GM19099 (cell line): Measurements from ENCODE around the gene ACOX2.

Experiments
- POLR2A ChIP-seq: IDR thresholded peaks from 3 replicates; pipeline ENCODE4 v1.6.1; 2011; ENCODE audit warnings: low read depth; ENCODE audit not compliant: insufficient read length; ENCODE audit errors: extremely low read depth

The ACOX2 gene

GRCh38 chr3:58536501-58537411, at the start of gene ACOX2:
TSS of gene ACOX2 (minus strand) at chr3:58537190. CDS start at chr3:58535106, 2,084 bp downstream.
- TF ChIP-seq POLR2A = no peak

- TF ChIP-seq POLR2A = no peak
Observed at GRCh38 chr3:58585994-58586393, 49.0 kb upstream of the ACOX2 start.

DNA sequence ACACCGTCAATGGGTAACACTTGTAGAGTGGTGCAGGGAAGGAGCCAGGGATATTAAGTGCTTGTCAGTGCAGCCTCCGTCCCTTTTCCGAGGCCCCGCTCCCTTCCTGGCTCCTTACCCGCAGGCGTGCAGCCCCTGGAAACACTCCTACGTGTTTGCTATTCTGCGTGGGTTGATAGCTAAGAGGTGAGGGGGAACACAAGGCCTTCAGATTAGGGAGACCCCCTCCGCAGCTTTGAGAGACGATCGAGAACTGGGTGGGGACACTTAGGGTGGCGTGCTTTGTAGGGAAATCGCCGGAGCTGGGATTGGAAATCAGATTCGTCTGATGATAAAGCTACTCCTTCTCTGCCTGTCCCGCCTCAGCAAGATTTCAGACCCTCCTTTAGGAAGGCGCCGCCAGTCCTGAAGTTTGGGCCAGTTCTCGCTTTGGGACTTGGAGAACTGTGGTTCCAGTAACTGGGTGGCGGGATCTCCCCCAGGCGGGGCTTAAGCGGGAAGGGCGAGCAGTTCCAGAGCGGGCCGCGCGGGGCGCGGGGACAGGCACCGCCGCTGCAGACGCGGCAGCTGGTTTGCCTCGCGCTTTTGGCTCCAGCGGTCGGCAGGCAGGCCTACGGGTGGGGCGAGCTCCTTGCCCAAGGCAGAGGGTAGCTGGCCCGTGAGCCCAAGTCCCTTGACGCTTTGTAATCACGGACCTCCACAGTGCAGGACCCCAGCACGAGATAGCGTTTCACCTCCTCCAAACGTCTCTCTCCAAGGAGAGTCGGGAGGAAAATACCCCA, 48.2 kb upstream of the ACOX2 start:
- no peak for TF ChIP-seq POLR2A

- TF ChIP-seq POLR2A = no peak
Observed at GRCh38 chr3:58584690-58585004, 47.7 kb upstream of the ACOX2 start.

DNA sequence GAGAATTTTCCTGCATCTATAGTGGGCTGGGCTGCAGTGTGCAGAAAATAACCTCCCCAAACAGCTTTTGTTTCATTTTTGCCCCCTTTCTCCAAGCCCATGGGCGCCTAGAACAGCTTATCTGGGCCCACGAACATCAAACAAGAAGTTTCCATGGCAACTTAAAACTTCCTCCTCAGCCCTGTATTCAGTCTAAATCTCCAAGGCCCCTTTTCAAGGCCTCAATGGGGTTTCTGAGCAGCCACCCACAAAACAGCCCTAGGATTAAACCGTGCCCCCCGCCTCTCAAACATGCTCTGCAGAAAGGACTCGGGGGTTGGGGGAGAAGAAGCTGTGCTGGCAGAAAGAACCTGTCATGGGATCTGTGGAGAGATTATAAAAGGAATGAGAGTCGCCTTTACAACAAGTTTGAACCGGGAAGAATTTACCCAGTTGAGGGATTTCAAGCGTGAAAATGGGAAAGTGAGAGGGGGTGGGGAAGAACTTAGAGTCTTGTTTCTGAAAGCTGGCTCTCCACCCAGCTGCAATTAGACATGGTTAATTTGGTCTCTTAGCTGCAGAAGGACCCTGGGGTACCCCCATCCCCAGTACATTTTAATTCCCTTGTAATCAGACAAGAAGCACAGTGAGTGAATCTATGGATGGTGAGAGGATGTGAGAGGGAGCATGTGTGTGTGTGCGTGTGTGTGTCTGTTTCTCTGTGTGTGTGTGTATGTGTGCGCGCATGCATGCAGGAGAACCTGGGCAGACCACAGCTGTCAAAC, 44.5 kb upstream of the ACOX2 start:
- no peak for TF ChIP-seq POLR2A

DNA sequence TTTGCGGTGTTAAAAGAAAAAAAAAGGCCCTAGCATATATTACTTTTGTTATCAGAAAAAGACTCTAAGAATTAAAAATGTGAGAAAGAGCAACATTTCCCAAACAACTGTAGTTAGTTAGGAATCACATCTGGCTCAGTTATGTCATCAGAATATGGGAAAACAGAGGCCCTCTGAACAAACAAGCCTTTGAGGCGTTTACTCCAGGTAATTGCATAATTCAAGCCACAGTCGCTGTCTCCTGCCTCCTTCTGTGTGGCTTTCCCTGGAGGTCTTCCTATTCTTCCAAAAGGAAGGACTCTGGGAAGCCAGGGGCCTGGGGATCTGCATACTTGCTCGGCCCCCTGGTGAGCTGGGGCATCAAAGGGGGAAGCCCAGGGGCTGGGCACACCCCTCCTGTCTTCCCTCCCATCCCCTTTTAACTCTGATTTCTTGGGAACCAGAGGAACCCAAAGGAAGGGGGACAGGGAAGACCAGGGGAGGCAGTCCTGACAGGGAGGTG, 43.9 kb upstream of the ACOX2 start:
- no peak for TF ChIP-seq POLR2A

DNA sequence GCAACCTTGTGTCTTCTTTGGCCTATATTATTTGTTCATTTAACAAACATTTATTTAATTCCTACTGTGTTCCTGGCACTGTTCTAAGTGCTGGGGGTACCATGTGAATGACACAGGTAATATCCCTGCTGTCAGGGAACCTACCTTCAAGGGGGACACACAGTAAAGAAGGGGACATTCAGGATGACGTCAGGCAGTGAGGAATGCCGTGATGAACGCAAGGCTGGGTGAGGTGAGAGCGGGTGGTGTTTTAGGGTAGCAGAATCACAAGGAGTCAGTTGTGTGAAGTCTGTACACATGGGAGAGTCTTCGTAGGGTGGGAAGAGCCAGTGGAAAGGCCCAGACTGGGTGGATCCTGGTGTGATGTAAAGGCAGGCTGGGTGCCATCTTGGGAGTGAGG, 41.9 kb upstream of the ACOX2 start:
- no peak for TF ChIP-seq POLR2A

DNA sequence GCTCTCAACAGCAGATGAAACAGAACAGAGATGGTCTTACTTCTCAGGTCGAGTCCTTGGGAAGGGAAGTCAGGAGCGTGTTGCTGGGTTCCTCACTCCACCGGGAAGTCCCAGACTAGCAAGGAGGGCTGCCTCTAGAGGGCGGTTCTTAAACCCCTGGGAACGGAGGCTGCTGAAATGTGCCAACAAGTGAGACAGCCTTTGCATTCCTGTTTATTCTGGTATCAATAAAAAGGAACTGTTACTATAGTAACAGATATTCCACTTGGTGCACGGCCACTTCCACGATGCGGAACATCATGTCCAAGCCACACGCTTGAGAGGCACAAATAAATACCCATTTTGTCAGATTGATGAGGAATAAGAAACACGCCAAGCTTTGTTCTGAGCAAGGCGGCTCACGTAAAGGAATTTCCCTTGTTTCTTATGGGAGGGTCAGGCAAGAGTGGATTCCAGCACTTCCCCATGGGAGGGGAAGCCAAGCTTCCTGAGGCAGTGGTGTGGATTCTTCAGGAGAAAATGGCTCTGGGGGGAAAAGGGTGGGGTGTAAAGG, 40.4 kb upstream of the ACOX2 start, which contains the start of gene FAM107A:
TSS of gene FAM107A (minus strand) at position 123 of the 553 bp plus-strand sequence. CDS start 7,531 bp downstream, outside the sequence.
- TF ChIP-seq POLR2A = no peak

- no peak for TF ChIP-seq POLR2A
Observed at GRCh38 chr3:58576716-58577115, 39.7 kb upstream of the ACOX2 start.

GRCh38 chr3:58575971-58576652, 39.1 kb upstream of the ACOX2 start:
- no peak for TF ChIP-seq POLR2A

DNA sequence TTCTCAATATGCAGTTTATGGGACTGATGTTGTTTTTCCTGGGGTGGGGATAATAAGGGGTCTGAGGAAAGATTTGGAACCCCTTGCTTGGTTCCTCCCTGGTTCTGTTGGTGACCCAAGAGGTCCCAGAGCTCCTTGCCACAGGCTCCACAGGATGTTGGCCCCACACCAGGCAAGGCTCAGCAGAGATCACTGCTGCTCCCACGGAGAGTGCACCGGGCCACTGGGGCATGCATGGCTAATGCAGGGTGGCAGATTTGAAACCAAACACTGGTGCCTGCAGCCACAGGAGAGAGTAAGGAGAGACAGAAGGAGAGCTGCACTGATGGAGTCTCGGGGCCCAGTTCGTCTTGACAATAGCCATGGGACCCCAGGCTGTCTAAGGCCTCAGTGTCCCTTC, 37.7 kb upstream of the ACOX2 start:
- no peak for TF ChIP-seq POLR2A

GRCh38 chr3:58574106-58574505, 37.1 kb upstream of the ACOX2 start:
- TF ChIP-seq POLR2A = no peak

DNA sequence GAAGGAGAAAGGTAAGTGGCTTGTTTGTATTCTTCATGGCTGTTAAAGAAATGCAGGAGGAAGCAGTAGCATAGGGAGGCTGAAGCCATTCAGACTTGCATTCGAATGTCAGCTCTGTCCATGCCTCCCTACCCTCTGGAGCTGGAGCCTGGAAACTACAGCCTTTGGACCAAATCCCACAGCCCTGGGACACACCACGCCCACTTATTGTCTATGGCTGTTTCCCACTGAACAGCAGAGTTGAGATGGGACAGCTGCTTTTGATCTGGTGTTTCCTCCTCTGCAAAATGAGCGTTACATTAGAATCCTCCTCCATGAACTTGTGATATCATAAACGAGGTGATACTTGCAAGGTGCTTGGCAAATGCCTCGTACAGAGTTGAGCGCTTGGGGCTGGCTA, 36.6 kb upstream of the ACOX2 start:
- no peak for TF ChIP-seq POLR2A

DNA sequence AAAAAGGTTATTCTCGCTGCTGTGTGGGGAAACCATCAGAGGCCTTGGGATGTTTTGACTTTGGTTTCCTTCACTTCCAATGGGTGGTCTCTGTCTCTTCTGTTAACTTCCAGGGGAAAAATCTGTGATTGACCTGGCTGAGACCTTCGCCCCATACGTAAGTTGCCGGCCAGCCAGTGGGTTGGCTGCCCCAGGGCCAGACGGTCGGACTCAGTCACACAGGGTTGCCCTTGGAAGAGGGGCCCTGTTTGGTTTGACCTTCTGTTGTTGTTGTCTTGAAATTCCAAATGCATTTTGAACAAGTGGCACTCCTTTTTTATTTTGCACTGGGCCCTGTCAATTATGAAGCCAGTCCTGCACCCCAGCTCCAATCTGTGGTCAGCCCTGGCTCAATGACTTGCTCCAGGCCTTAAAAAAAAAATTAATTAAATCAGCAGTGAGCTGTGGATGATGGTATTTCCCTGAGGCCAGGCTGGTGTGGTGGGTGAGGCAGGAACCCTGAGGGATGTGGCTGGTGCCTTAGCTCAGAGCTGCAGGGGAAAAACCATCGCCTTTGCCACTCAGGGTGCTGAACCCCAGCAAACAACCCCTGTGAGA, 35.7 kb upstream of the ACOX2 start:
- no peak for TF ChIP-seq POLR2A

GRCh38 chr3:58572013-58572633, 35.1 kb upstream of the ACOX2 start:
- no peak for TF ChIP-seq POLR2A
